ENCODE results near the gene KBTBD3.
"Not testable (repeated sequence)": the region's sequence is repeated elsewhere in the genome, so short reads cannot be mapped to it uniquely, and the experiment has no call there.

The KBTBD3 gene

DNA sequence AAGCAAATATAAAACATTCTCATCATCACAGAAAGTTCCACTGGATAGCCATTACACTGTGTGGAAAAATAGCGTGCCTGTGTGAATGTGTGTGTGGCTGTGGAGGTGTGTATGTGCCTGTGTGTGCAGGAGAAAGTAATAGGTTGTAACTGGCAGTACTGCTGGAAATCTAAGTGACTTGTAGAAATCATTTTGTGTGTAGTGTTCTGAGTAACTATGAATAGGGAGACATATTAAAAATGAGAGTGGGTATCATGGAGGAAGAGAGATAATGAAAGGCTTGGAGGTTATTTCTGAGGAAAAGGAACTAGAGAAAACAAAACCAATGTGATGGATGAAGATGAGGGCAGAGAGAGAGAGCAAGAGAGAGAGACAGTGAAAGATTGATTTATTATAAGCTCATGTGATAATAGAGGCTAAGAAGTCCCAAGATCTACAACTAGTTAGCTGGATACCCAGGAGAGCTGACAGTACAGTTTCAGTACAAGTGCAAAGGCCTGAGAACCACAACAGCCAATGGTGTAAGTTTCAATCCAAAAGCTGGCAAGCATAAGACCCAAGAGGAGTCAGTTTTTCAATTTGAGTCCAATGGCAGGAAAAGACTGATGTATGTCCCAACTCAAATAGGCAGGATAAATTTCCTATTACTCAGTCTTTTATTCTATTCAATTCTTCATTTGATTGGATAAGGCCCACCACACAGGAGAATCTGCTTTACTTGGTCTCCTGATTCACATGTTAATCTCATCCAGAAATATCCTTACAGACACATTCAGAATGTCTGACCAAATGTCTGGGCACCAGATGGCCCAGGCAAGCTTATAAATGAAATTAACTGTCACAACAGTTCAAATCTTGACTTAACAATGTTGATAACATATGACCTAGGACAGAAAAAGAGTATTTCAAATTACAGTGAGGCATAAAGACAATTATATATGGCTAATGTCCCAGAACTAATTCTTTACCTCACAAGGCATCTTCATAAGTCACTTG, 14.9 kb downstream of the KBTBD3 start:
- no peak for DNase-seq

DNA sequence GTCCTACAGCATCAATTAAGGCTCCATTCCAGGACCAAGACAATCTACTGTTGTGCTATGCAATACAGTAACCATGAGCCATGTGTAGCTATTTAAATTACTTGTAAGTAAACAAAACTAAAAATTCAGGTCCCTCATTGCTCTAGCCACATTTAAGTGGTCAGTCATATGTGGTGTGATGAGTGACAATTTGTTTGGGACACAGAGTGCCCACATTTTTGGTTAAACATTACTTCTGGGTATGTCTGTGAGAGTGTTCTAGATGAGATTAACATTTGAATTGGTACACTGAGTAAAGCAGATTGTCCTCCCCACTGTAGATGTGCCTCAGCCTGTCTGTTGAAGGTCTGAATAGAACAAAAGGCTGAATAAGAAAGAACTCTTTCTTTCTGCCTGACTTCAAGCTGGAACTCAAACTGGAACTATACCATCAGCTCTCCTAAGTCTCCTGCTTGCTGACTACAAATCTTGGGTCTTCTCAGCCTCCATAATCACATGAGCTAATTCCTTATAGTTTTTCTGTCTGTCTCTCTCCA, 15.8 kb downstream of the KBTBD3 start:
- DNase-seq, result no peak

DNA sequence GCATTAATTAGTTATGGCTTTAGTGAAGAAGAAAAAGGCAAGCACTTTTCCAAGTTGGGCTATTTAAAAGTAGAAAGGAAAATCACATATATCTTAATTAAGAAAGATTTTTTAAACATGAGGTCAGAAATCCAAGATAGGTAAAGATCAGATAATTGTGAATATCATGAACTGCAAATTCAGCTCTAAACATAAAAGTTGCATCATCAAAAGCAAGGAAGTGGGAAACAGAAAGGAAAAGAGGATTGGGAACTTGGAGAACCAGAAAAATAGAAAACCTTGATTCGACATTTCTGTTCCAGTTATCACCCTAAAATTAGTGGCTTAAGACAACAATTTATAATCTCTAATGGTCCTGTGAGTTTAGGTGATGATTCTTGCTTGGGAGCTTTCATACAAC, 17.5 kb downstream of the KBTBD3 start:
- peak; percentile 7 for DNase-seq

GRCh38 chr11:106058377-106058776, 18.8 kb downstream of the KBTBD3 start:
- not testable (repeated sequence) for DNase-seq

- DNase-seq, result no peak
Measured at GRCh38 chr11:106051103-106051502, 26.0 kb downstream of the KBTBD3 start.

DNA sequence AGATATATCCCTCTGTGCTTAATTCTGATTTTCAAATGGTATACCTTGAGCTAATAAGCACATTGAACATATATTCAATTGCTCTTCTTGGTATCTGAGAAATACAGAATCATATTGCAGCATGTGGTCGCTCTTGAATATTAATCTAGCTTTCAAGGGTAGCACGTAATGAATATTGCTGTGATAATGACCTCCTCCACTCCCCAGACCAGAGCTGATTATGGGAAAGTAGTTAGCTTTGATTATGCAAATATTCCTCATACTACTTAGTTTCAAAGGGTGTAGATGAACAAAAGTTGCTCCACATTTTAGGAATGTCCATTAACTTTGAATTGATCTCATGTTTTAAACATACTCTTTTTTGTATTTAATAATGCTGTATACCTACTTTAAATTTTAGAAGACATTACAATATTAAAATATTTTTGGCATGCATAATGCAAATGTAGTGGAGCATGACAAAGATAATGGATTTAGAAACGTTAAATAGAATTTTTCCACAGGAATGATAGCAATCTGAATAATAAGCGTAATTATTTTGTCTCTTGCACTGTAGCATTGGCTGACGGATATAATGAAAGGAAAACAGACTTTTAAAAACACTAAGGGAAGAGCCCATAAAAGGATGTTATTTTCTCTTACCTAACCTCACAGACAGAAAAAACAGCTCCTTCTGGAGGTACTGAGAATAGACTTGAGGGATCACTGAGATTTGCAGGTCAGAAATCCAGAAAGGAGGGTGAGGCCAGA, 27.2 kb downstream of the KBTBD3 start:
- no peak for DNase-seq

DNA sequence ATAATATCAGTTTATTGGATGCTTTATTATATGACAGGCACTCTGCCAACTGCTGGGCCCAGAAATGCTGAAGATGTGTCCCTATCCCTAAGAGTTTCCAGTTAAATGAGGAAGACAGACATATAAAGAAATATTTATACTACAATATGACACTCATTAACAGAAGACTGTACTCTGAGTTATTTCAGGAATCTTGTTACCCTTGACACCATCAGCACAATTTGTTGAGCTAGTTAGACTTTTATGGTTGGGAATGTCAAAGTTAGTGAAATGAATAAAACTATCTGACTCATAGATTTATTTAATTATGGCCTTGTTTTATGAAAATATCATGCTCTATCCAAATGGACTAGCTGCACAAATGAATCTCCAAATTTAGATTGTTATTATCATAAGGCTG, 29.5 kb downstream of the KBTBD3 start:
- no peak for DNase-seq

DNA sequence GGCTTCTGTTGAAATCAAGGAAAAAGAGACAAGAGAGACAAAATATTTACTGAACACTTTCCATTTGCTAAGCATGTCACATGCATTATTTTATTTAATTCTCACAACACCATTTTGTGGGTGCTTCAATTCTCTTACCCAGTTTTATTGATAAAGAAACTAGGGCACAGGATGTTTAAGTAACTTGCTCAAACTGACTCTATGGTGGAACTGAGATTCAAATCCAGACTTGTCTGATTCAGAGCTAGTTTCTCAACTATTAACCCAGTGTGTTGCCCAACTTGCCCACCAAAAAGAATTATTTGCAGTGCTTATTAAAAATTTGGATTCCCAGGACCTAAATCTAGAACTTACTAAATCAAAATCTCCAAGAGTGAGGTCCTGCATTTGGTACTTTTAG, 33.6 kb downstream of the KBTBD3 start:
- DNase-seq, result no peak

- no peak for DNase-seq
Measured at GRCh38 chr11:106032861-106033260, 44.3 kb downstream of the KBTBD3 start.

GRCh38 chr11:106031936-106032335, 45.2 kb downstream of the KBTBD3 start:
- DNase-seq, result no peak

DNA sequence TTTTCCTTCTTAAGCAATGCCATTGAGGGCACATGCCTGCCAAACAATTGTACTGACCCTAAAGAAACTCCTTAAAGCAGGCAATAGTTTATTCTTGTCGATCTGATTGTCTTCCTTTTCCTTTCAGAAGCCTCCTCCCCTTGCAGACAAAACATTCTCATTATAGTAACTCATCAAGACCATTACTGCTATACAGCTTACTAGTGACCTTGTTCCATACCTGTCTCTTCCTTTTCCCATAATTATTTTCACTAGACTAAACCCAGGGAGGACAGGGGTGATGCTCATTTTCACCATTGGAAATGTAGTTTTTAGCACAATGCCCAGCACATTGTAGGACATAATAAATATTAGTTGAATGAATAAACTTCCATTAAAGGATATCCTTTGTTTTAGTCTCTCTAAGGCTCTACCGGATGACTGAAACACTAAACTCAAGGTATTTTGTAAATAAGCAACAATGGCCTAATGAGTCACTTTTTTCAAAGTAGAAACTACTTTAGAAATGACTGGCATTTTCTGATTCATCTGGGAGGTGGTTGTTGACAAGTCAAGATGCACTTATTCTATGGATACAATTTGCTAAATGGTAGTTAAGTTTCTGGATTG, 45.8 kb downstream of the KBTBD3 start:
- no peak for DNase-seq

DNA sequence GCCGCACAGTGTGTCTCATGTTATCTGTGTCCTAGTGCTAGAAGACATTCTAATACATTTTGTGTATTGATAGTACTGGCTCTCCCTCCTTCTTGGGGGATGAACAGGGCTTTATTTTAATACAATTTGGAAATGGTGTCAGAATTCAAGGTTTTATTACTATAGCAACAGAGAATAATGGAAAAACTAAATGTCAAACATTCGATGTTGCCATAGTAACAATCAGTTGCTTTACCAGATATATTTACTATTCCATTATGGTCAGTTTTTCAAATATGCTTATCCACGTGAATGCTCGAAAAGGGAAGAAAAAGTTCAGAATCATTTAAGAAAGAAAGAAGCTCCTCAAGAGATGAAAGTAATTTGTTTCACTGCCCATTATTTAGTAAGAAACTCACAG, 46.5 kb downstream of the KBTBD3 start:
- DNase-seq, result no peak

GRCh38 chr11:106022795-106023275, 54.3 kb downstream of the KBTBD3 start:
- DNase-seq, result no peak

- DNase-seq, result peak; percentile 98
Measured at GRCh38 chr11:106021967-106022794, 55.0 kb downstream of the KBTBD3 start, which contains the start of gene MSANTD4. Gene MSANTD4, minus strand, starts transcription at chr11:106022240. Its CDS starts 11,323 bp downstream, at chr11:106010917.

GRCh38 chr11:106021181-106021966, 55.8 kb downstream of the KBTBD3 start:
- peak; percentile 76 for DNase-seq

DNA sequence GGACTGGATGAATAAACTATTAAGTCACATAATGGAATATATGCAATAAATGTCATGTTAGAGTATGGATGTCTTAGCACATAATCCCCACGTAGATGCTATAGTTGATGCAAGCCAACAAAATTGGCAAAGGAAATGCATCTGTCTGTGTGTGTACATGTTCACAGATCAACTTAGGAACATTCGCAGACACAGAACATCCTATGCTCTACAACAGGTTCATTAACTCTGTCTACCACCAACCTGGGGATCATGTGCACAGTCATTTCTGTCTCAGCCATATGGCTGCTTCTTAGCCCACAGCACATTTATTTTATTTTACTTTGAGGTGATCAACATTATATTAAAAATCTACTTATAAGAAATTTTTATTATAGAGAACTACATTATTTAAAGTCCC, 60.1 kb downstream of the KBTBD3 start:
- DNase-seq, result no peak

DNA sequence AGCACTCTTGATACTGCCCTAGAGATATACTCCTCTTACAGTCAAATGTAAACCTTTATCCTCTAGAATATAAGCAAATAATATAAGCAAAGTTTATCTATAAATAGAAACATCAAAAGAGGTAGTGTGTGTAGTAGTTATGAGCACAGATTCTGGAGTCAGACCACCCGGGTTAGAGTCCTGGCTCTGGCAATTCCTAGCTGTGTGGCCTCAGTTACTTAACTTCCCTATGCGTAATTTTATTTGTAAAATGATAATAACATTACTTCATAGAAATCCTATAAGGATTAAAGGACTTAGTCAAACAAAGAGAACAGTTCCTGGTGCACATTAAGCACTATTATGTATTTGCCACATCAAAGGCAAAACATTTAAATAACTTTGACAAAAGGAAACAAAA, 62.1 kb downstream of the KBTBD3 start:
- DNase-seq, result no peak

DNA sequence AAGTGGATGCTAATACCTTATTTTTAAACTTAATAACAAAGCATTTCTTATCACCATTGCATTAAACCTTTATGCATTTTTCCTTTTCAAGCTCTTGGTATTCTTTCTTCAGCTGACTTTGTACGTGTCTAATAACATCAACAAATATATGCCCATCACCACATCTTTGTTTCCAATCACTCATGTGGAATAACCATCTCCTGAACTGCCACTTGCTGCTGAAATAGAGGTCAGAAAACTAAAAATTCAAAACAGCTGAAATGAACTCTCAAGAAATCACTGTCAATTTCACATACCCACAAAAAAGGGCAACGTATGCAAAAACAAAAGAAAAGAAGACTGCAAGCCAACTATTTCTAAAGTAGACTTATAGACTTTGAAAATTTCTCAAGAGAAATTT, 62.5 kb downstream of the KBTBD3 start:
- DNase-seq, result no peak

DNA sequence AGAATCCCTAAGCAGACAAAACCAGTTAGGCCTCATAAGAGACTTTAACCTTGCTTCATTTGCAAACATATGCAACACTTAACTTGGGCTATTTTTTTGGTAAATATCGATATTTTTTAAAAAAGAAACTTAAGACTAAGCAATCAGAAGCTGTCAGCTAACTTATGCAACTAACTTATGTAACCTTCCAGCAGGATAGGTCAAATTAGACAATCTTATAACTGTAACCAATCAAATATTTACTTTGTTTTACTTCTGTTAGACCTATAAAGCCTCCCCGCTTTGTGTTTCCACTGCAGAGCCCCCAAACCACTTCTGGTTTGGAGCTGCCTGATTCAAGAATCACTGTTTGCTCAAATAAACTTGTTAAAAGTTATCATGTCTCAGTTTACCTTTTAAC, 63.1 kb downstream of the KBTBD3 start:
- DNase-seq, result no peak

DNA sequence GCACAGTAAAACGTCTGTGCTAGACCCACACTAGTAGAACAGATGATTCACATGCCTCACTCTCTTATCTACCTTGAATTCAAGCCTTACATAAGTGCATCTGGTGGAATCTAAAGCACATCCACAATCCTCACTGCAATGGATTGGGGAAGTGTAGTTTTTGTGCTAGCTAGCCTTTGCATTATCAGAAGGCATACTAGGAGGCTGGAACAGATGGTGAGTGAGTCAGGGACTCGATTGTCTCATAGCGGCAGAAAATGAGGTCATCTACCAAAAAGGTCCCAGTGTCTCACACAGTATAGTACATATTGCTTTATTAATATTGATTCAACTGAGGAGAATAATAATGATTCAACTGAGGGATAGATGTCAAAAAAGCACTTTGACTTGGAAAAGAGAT, 64.4 kb downstream of the KBTBD3 start:
- DNase-seq, result peak; percentile 62

- DNase-seq, result no peak
Measured at GRCh38 chr11:106011481-106011880, 65.7 kb downstream of the KBTBD3 start.

All from suppressor macrophage treated with lipopolysaccharide for 4 hours (primary cell).